ENCODE data around the gene PPM1M.

The PPM1M gene, protein sequence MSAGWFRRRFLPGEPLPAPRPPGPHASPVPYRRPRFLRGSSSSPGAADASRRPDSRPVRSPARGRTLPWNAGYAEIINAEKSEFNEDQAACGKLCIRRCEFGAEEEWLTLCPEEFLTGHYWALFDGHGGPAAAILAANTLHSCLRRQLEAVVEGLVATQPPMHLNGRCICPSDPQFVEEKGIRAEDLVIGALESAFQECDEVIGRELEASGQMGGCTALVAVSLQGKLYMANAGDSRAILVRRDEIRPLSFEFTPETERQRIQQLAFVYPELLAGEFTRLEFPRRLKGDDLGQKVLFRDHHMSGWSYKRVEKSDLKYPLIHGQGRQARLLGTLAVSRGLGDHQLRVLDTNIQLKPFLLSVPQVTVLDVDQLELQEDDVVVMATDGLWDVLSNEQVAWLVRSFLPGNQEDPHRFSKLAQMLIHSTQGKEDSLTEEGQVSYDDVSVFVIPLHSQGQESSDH

DNA sequence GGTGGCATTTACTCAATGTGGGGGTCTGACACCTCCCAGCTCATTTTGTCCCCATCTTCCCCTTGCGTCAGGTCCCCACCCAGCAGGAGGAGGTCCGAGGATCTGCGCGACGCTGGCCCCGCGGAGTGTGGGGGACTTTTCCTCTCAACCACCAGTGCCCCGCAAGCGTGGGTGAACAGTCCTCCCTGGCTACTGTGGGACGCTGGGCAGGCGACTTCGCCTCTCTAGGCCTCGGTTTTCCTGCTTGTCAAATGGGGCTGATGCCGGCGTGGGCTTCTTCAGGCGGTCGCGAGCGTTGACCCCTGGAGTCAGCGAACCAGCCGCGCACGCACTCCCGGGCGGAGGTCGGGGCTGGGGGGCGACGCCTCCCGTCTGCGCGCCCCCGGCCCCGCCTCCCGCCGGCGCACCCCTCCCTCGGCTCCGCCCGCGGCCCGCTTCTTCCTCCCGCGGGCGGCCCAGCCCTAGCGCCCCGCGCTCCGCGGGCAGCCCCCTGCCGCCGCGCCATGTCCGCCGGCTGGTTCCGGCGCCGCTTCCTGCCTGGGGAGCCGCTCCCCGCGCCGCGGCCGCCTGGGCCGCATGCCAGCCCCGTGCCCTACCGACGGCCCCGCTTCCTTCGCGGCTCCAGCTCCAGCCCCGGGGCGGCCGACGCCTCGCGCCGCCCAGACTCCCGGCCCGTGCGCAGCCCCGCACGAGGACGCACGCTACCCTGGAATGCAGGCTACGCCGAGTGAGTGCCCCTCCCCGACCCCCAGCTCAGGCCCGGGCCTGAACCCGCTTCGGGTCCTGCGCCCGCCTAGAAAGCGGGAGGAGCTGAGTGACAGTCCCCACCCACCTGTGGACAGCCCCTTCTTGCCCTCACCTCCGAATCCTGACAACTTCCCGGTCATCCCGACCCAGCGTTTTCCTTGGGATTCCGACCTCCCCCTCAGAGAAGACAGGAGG, at the start of gene PPM1M:
Gene PPM1M, plus strand, starts transcription at position 438 of the 942 bp plus-strand sequence. Its CDS starts 66 bp downstream, at position 504.
- DNase-seq (ENCODE audit: low read depth) = no peak

DNA sequence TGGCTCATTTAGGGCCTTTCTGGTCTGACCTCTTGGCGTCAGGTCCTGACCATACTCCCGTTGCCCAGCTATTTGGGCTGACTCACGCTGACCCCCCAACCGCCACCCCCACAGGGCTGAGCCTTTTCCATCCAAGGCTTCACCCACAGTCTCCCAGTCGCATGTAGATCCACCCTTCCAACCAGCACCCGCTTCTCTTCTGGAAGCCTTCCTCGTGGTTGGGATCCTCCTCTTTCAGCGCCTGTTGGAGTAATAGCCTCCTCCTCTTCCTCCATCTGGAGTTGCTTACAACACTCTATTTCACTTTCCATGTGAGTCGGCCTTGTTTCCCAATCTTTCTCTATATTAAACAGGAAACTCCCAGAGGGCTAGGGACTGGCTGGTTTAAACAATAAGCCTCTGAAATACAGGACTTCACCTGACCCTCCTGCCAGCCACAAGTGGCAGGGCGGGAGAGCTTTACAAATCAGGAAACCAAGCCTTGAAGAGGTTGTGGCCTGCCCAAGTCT, 49.7 kb upstream of the PPM1M start:
- DNase-seq (ENCODE audit: low read depth) = no peak

DNA sequence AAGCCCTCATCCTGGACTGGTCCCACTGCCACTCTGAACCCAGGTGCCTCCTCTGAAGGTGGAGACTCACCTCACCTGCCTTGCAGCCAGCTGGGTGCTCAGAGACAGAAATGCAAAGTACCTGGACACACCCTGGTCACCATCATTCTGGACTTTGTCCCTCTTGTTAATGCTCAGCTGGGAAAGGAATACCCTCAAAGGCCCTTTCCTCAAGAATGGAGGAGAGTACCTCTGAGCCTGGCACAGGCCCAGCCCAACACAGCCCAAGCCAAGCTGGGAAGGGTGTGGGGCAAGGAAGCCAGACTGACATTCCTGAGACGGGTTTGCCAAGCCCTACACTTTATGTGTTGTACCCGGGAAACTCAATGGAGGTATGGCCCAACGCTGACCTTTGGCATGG, 48.6 kb upstream of the PPM1M start:
- DNase-seq (ENCODE audit: low read depth) = no peak

DNA sequence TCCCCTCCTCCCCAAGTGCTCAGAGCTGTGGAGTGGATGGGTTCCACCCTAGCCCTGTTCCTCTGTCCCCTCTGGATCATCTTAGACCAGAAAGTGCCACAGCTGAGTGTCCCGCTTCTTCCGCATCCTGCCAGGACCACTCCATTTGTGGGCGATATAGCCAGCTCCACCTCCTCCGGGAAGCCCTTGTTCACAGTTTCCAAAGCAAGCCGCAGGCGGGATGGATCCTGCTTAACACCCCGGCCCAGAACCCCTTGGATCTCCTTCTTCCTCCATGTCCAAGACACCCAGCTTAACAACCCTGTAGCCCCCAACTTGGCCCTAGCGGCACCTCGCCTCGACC, 48.1 kb upstream of the PPM1M start:
- no peak for DNase-seq (ENCODE audit: low read depth)

DNA sequence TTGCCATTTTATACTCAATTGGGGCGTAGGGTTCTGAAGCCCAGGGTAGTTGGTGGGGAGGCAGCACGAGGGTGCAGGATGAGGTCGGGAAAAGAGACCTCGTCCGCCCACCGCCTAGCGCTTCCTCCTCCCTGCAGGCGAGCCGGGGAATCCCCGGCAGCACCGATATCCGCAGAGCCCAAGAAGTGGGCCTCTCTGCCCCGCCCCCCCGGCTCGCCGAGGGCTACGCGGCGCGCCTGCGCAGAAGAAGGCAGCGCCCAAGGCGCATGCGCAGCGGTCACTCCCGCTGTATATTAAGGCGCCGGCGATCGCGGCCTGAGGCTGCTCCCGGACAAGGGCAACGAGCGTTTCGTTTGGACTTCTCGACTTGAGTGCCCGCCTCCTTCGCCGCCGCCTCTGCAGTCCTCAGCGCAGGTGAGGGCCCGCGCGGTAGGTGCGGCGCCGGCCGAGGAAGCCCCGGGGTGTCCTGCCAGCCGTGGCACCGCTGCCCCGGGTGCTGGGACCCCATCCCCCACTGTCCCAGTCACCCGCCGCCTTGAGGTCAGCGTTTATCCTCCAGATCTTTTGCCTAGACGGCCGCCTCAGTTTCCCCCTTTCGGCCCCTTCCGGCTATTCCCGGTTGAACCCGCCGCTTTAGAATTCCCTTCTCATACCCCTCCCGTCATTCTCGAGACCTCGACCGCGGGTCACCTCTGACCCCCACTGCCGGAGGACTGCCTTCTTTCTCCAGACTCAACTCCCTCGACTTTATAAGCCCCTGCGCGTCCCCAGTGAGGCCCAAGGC, 47.5 kb upstream of the PPM1M start, which contains the start of gene ALAS1:
Gene ALAS1, plus strand, starts transcription at position 319 of the 784 bp plus-strand sequence. CDS start 1,082 bp downstream, outside the sequence.
- peak; percentile 89 for DNase-seq (ENCODE audit: low read depth)

DNA sequence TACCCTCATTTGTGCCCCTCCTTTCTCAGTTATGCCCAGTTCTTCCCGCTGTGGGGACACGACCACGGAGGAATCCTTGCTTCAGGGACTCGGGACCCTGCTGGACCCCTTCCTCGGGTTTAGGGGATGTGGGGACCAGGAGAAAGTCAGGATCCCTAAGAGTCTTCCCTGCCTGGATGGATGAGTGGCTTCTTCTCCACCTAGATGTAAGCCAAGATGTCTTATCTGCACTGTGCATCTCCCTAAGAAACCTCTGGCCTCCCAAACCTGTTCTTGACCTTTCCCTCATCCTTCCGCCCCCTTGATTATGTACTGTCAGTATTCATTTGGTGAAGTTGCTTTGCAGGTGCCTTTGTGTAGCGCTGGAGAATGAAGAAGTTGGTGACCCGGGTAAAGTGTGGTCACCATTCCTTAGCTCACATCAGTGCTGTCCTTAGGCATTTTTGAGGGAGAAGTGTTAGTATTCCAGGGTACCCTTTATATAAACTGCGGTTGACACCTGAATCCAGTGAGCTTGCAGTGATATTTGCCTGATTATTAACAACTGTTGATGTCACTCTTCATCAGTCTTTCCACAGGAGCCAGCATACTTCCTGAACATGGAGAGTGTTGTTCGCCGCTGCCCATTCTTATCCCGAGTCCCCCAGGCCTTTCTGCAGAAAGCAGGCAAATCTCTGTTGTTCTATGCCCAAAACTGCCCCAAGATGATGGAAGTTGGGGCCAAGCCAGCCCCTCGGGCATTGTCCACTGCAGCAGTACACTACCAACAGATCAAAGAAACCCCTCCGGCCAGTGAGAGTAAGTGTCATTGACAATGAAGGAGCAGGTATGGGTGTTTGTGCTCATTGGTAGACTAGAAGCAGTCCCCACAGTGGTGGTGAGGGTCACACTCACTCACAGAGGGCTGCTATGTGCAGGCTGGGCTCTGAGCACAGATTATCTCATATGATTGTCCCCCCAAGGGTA, 46.6 kb upstream of the PPM1M start:
- DNase-seq (ENCODE audit: low read depth) = no peak

DNA sequence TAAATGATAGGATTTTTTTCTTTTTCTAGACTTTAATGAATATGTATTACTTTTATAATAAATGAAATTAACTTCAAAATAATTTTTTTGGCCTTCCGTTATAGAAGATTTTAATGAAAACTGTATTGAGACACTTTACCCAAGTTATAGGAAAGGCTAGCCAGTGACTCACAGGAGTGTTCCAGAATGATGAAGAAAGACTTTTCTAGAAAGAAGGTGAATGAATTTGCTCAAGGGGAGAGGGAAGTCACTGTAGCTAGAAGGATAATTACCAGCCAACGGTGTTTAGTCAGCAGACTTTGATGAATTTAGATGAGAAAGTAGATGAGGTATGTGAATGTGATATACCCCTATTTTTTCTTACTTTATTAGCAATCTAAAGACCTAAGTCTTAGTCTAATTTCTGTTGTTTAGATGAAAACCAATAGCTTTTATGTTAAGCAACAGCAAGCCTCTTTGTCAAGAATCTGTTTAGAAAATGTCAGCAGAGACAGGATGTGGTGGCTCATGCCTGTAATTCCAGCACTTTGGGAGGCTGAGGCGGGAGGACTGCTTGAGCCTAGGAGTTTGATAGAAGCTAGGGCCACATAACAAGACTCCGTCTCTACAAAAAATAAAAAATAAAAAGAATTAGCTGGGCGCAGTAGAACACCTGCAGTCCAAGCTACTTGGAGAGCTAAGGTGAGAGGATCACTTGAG, 44.4 kb upstream of the PPM1M start:
- DNase-seq (ENCODE audit: low read depth) = no peak

DNA sequence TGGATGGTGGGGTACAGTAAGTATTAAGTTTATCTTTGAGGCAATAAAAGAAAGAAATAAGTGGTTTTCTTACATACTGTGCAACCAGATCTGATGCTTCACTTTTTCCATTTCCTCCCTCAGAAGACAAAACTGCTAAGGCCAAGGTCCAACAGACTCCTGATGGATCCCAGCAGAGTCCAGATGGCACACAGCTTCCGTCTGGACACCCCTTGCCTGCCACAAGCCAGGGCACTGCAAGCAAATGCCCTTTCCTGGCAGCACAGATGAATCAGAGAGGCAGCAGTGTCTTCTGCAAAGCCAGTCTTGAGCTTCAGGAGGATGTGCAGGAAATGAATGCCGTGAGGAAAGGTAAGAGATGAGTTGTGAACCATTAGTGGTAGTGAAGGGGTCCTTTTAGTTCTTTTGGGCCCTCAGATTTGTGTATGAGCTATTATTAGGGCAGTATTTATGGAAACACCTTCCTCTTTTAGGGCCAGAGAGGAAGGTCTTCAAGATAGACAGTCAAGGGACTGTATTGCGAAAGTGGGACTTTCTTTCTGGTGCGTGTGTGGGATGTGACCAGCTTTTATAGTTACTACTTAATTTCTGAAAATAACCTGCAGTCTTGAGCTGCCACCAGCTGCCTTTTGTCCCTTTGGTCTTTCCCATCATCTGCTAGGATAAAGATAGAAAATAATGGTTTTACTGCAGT, 43.0 kb upstream of the PPM1M start:
- no peak for DNase-seq (ENCODE audit: low read depth)

DNA sequence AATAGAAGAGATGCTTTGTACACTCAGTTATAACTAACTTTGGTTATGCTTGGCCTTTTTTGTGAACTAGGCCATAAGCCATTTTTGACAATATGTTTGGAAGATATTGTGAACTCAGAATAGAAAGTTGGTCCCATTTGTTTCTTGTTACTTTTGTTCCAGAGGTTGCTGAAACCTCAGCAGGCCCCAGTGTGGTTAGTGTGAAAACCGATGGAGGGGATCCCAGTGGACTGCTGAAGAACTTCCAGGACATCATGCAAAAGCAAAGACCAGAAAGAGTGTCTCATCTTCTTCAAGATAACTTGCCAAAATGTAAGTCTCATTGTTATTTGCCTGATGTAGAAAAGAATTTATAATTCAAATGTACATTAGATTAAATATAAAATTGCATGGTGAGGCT, 41.9 kb upstream of the PPM1M start:
- no peak for DNase-seq (ENCODE audit: low read depth)

DNA sequence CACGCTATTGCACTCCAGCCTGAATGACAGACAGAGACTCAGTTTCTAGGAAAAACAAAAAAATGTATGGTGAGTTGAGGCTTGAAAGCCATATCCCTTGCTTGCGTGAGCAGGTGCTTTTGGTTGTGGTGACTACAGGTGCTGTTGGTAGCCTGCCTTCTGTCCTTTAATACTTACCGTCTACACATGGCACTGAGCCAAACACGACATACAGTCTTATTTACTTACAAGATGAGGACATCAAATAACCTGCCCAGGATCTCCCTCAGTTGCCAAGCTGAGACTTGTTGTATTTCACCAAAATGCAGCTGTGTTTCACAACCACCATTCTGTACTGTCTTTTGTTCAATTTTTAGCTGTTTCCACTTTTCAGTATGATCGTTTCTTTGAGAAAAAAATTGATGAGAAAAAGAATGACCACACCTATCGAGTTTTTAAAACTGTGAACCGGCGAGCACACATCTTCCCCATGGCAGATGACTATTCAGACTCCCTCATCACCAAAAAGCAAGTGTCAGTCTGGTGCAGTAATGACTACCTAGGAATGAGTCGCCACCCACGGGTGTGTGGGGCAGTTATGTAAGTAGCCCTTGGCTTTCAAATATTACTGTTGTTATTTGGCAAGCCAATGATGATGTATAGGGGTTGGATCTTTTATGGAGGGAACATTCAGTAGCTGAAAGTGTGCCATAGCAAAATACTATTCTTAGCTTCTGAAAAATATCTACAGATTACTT, 41.1 kb upstream of the PPM1M start:
- no peak for DNase-seq (ENCODE audit: low read depth)

DNA sequence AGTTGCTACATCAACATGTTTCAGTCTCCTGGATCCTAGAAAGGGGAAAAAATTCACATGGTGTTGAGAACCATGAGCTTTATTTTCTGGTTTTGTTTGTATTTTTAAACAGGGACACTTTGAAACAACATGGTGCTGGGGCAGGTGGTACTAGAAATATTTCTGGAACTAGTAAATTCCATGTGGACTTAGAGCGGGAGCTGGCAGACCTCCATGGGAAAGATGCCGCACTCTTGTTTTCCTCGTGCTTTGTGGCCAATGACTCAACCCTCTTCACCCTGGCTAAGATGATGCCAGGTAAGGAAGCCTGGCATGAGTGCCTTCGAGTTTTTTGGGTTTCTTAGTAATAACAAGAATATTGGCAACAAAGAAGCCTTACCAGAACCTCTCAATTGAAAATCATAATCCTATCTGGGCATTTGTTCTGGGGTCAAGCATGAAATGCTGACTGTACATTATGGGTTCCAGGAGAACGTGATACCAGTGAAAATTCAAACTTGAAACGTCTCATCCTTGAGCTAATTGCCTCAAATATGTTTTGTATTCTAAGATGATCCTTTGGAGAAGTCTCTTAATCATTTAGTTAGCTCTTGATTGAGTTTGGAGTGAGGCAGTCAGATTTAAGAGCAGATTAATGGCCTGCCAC, 39.7 kb upstream of the PPM1M start:
- no peak for DNase-seq (ENCODE audit: low read depth)

DNA sequence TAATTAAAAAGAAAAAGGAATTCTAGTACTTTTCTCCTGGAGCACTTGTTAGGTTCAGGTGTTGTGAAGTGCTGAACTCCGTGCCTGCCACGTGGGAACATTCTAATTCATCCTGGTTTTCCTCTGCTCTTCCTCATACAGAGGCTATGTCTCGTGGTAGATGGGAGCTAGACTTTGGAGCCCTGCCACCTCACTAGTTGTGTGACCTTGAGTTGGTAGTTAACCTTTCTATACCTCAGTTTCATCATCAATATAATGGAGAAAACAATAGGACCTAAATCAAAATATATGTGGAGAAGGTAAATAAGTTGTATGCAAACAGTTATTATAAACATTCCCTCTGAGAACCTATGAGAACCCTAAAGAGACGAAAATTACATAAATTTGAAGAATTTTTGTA, 37.0 kb upstream of the PPM1M start:
- no peak for DNase-seq (ENCODE audit: low read depth)

DNA sequence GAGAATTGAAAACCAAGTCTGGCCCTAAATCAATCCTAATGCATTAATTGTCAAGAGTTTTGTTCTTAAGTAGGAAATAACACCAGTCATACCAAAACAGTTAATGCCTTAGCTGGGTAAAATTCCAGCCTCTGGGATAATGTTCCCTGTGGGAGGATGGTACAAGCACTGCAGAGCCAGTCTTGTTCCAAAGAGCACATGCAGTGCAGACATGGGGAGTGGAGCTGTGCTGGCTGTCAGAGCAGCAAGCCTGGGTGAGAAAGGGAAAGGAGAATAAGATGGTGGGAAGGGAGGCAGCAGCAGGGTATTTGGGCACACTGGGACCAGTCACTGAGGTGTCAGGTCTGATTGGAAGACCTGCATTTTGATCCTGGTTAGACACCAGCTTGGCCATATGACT, 35.5 kb upstream of the PPM1M start:
- no peak for DNase-seq (ENCODE audit: low read depth)

DNA sequence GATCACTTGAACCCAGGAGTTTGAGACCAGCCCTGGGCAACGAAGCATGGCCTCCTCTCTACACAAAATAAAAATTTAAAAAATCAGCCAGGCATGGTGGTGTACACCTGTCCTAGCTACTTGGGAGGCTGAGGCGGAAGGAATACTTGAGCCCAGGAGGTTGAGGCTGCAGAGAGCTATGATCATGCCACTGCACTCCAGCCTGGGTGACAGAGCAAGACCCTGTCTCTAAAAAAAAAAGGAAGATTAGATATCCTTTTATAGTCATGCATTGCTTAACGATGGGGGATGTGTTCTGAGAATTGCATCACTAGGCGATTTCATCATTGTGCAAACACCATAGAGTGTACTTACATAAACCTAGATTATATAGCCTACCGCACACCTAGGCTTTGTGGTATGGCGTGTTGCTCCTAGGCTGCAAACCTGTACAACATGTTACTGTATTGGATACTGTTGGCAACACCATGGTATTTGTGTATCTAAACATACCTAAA, 35.0 kb upstream of the PPM1M start:
- DNase-seq (ENCODE audit: low read depth) = no peak

DNA sequence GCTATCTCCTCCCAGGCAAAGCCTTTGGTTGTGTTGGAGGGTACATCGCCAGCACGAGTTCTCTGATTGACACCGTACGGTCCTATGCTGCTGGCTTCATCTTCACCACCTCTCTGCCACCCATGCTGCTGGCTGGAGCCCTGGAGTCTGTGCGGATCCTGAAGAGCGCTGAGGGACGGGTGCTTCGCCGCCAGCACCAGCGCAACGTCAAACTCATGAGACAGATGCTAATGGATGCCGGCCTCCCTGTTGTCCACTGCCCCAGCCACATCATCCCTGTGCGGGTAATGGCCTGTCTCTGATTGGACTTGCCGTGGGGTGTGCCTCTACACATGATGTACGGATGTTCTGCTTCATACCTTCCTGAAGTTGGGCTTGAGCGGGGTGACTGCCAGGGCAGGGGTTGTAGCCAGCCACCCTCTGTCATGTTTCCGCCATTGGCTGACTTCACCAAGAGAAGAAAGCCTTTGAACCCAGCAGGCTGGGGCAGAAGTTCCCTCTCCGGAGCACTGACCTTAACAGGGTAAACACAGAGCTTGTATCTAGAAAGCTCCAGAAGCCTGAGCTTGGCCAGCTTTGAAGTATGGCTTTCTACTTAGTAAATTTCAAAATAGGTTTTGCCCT, 34.2 kb upstream of the PPM1M start:
- DNase-seq (ENCODE audit: low read depth) = no peak

DNA sequence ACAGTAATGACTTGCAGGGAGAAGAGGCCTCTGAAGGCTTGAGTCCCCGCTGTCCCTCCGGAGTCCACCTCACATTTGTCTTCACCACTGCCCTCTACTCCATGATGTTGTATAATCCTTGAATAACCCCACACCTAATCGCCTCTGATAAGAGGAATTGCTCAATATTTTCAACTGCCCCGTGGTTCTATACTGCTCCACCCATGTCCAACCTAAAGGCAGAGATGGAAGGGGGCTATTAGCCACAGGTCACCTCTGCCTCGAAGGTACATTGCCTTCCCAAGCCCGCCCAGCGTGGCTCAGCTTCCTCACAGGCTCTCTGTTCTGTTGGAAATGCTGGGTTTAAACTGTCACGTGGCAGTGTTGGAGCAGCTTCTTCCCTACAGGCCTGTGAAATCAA, 32.6 kb upstream of the PPM1M start:
- no peak for DNase-seq (ENCODE audit: low read depth)

DNA sequence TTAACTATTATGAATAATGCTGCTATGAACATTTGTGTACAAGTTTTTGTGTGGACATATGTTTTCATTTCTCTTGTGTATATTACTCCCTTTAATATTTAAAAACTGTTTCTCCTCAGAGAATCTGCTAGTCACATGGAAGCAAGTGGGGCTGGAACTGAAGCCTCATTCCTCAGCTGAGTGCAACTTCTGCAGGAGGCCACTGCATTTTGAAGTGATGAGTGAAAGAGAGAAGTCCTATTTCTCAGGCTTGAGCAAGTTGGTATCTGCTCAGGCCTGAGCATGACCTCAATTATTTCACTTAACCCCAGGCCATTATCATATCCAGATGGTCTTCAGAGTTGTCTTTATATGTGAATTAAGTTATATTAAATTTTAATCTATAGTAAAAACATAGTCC, 31.7 kb upstream of the PPM1M start:
- no peak for DNase-seq (ENCODE audit: low read depth)

DNA sequence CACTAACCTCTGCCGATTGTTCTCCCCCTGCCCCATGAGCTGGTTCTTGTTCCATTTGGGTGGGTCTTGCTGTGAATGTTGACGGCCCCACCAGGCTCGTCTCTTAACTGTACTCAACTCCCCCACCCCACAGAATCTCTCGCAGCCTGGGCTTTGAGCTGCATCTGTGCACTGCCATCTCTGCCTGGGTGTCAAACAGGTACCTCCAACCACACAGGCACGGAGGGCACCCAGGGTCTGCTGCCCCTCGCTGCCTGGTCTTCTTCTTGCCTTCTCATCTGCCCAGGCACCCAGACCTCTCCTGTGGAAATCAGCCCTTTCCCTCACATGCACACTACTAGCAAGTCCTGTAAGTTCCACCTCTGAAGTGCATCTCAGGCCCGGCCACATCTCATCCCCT, 30.2 kb upstream of the PPM1M start:
- no peak for DNase-seq (ENCODE audit: low read depth)
